HG03175 (cell line): Measurements from ENCODE around the gene GYS1.
"Not testable (repeated sequence)": the region's sequence is repeated elsewhere in the genome, so short reads cannot be mapped to it uniquely, and the experiment has no call there.

Experiments used
- ATAC-seq: cut with Tn5 transposase; IDR thresholded peaks from one replicate; pipeline ENCODE4 v1.9.1; 2021; ENCODE audit warnings: mild to moderate bottlenecking, moderate library complexity; ENCODE audit not compliant: unreplicated experiment

GYS1 gene

GRCh38 chr19:48946463-48947257, 46.4 kb downstream of the GYS1 start:
- ATAC-seq, result no peak

- no peak for ATAC-seq
These were observed 47.3 kb downstream of the GYS1 start for GRCh38 chr19:48945817-48946216.

GRCh38 chr19:48945415-48945814, 47.7 kb downstream of the GYS1 start:
- ATAC-seq, result no peak

GRCh38 chr19:48943081-48943480, 50.0 kb downstream of the GYS1 start:
- no peak for ATAC-seq

GRCh38 chr19:48940902-48941301, 52.2 kb downstream of the GYS1 start:
- ATAC-seq, result no peak

- ATAC-seq, result no peak
These were observed 54.9 kb downstream of the GYS1 start for GRCh38 chr19:48938256-48938655.

- ATAC-seq, result no peak
These were observed 57.2 kb downstream of the GYS1 start for GRCh38 chr19:48935864-48936263.

GRCh38 chr19:48934837-48935236, 58.3 kb downstream of the GYS1 start:
- ATAC-seq, result no peak

- no peak for ATAC-seq
These were observed 59.7 kb downstream of the GYS1 start, which contains the start of gene DHDH for GRCh38 chr19:48933382-48933932. TSS of gene DHDH (plus strand) at chr19:48933699. CDS start at chr19:48933722, 23 bp downstream.

- ATAC-seq, result no peak
These were observed 64.7 kb downstream of the GYS1 start for GRCh38 chr19:48928164-48929025.

- ATAC-seq, result not testable (repeated sequence)
These were observed 65.4 kb downstream of the GYS1 start for GRCh38 chr19:48927692-48928091.

GRCh38 chr19:48926909-48927308, 66.2 kb downstream of the GYS1 start:
- ATAC-seq, result no peak

GRCh38 chr19:48925890-48926289, 67.2 kb downstream of the GYS1 start:
- not testable (repeated sequence) for ATAC-seq

GRCh38 chr19:48925240-48925843, 67.8 kb downstream of the GYS1 start:
- ATAC-seq, result no peak

GRCh38 chr19:48922548-48923490, 70.3 kb downstream of the GYS1 start:
- ATAC-seq, result no peak

- ATAC-seq, result no peak
These were observed 71.2 kb downstream of the GYS1 start for GRCh38 chr19:48921721-48922500.

- no peak for ATAC-seq
These were observed 72.2 kb downstream of the GYS1 start for GRCh38 chr19:48920949-48921348.

- ATAC-seq, result not testable (repeated sequence)
These were observed 73.8 kb downstream of the GYS1 start for GRCh38 chr19:48919271-48919670.

- ATAC-seq, result no peak
These were observed 74.3 kb downstream of the GYS1 start for GRCh38 chr19:48918801-48919247.
